ENCODE data around the gene SGK2.

SGK2 gene

GRCh38 chr20:43525021-43525420 lies 33.8 kb upstream of the SGK2 start:
- Histone ChIP-seq H3K9me3 (ENCODE audit: low read depth, low read length) (no peaks in the 10 kb centered on the region), H3K27ac (no peak overlapping the region), H3K9ac (ENCODE audit: insufficient read length) (no peak overlapping the region), H3K4me3 (no peak overlapping the region), H3K36me3 (ENCODE audit: insufficient read depth, low read length) (no peaks in the 10 kb centered on the region)
- no peak for DNase-seq (ENCODE audit: low read depth, low spot score)
- no peak for TF ChIP-seq POLR2AphosphoS5 (IDR thresholded peaks at IDR 0.05; ENCODE audit: borderline replicate concordance, low read depth, low read length)
- TF ChIP-seq EZH2 (IDR thresholded peaks at IDR 0.05): no peak
- no peak for TF ChIP-seq FOXP2 (optimal IDR thresholded peaks at IDR 0.05; ENCODE audit: control extremely low read depth, extremely low read length, insufficient read depth)

GRCh38 chr20:43528258-43528875 lies 30.5 kb upstream of the SGK2 start:
- H3K36me3 ChIP-seq (ENCODE audit: insufficient read depth, low read length): no peaks in the 10 kb centered on the region

GRCh38 chr20:43529051-43529450 lies 29.8 kb upstream of the SGK2 start:
- TF ChIP-seq FOXP2 (optimal IDR thresholded peaks at IDR 0.05; ENCODE audit: control extremely low read depth, extremely low read length, insufficient read depth): no peak
- Histone ChIP-seq H3K4me3 (no peak overlapping the region), H3K36me3 (ENCODE audit: insufficient read depth, low read length) (no peaks in the 10 kb centered on the region), H3K27ac (no peak overlapping the region), H3K9me3 (ENCODE audit: low read depth, low read length) (no peaks in the 10 kb centered on the region), H3K9ac (ENCODE audit: insufficient read length) (no peak overlapping the region)
- DNase-seq (ENCODE audit: low read depth, low spot score): no peak

More at GRCh38 chr20:43528258-43528875, 30.5 kb upstream of the SGK2 start:
- H3K27ac ChIP-seq: no peak overlapping the region
- TF ChIP-seq POLR2AphosphoS5 (IDR thresholded peaks at IDR 0.05; ENCODE audit: borderline replicate concordance, low read depth, low read length): no peak
- no peak for TF ChIP-seq FOXP2 (optimal IDR thresholded peaks at IDR 0.05; ENCODE audit: control extremely low read depth, extremely low read length, insufficient read depth)
- TF ChIP-seq EZH2 (IDR thresholded peaks at IDR 0.05): no peak
- H3K9ac ChIP-seq (ENCODE audit: insufficient read length): no peak overlapping the region
- H3K4me3 ChIP-seq: no peak overlapping the region
- DNase-seq (ENCODE audit: low read depth, low spot score): no peak
- H3K9me3 ChIP-seq (ENCODE audit: low read depth, low read length): no peaks in the 10 kb centered on the region

GRCh38 chr20:43529457-43530153 lies 29.2 kb upstream of the SGK2 start:
- no peak for DNase-seq (ENCODE audit: low read depth, low spot score)
- TF ChIP-seq EZH2 (IDR thresholded peaks at IDR 0.05) (no peak), FOXP2 (optimal IDR thresholded peaks at IDR 0.05; ENCODE audit: control extremely low read depth, extremely low read length, insufficient read depth) (no peak), POLR2AphosphoS5 (IDR thresholded peaks at IDR 0.05; ENCODE audit: borderline replicate concordance, low read depth, low read length) (no peak)

GRCh38 chr20:43530321-43531090 lies 28.3 kb upstream of the SGK2 start:
- Histone ChIP-seq H3K36me3 (ENCODE audit: insufficient read depth, low read length) (no peaks in the 10 kb centered on the region), H3K27ac (no peak overlapping the region), H3K4me3 (no peak overlapping the region), H3K9me3 (ENCODE audit: low read depth, low read length) (no peaks in the 10 kb centered on the region), H3K9ac (ENCODE audit: insufficient read length) (no peak overlapping the region)
- no peak for DNase-seq (ENCODE audit: low read depth, low spot score)
- no peak for TF ChIP-seq FOXP2 (optimal IDR thresholded peaks at IDR 0.05; ENCODE audit: control extremely low read depth, extremely low read length, insufficient read depth)
- TF ChIP-seq EZH2 (IDR thresholded peaks at IDR 0.05): no peak
- TF ChIP-seq POLR2AphosphoS5 (IDR thresholded peaks at IDR 0.05; ENCODE audit: borderline replicate concordance, low read depth, low read length): no peak

More at GRCh38 chr20:43529457-43530153, 29.2 kb upstream of the SGK2 start:
- H3K9me3 ChIP-seq (ENCODE audit: low read depth, low read length): no peaks in the 10 kb centered on the region
- H3K27ac ChIP-seq: no peak overlapping the region
- no peak overlapping the region for H3K4me3 ChIP-seq
- H3K36me3 ChIP-seq (ENCODE audit: insufficient read depth, low read length): no peaks in the 10 kb centered on the region
- no peak overlapping the region for H3K9ac ChIP-seq (ENCODE audit: insufficient read length)

GRCh38 chr20:43531091-43531443 lies 27.8 kb upstream of the SGK2 start:
- Histone ChIP-seq H3K9me3 (ENCODE audit: low read depth, low read length) (no peaks in the 10 kb centered on the region), H3K36me3 (ENCODE audit: insufficient read depth, low read length) (no peaks in the 10 kb centered on the region), H3K27ac (no peak overlapping the region), H3K4me3 (no peak overlapping the region), H3K9ac (ENCODE audit: insufficient read length) (no peak overlapping the region)
- TF ChIP-seq FOXP2 (optimal IDR thresholded peaks at IDR 0.05; ENCODE audit: control extremely low read depth, extremely low read length, insufficient read depth) (no peak), EZH2 (IDR thresholded peaks at IDR 0.05) (no peak), POLR2AphosphoS5 (IDR thresholded peaks at IDR 0.05; ENCODE audit: borderline replicate concordance, low read depth, low read length) (no peak)
- DNase-seq (ENCODE audit: low read depth, low spot score): no peak

- Histone ChIP-seq H3K36me3 (ENCODE audit: insufficient read depth, low read length) (no peaks in the 10 kb centered on the region), H3K27ac (no peak overlapping the region), H3K4me3 (no peak overlapping the region), H3K9ac (ENCODE audit: insufficient read length) (no peak overlapping the region), H3K9me3 (ENCODE audit: low read depth, low read length) (no peaks in the 10 kb centered on the region)
- TF ChIP-seq EZH2 (IDR thresholded peaks at IDR 0.05): no peak
- TF ChIP-seq POLR2AphosphoS5 (IDR thresholded peaks at IDR 0.05; ENCODE audit: borderline replicate concordance, low read depth, low read length): no peak
- no peak for TF ChIP-seq FOXP2 (optimal IDR thresholded peaks at IDR 0.05; ENCODE audit: control extremely low read depth, extremely low read length, insufficient read depth)
- DNase-seq (ENCODE audit: low read depth, low spot score): no peak
Observed at GRCh38 chr20:43532416-43533055, 26.3 kb upstream of the SGK2 start.

- no peak overlapping the region for H3K27ac ChIP-seq
- no peak for DNase-seq (ENCODE audit: low read depth, low spot score)
- no peak for TF ChIP-seq EZH2 (IDR thresholded peaks at IDR 0.05)
- TF ChIP-seq POLR2AphosphoS5 (IDR thresholded peaks at IDR 0.05; ENCODE audit: borderline replicate concordance, low read depth, low read length): no peak
- no peak for TF ChIP-seq FOXP2 (optimal IDR thresholded peaks at IDR 0.05; ENCODE audit: control extremely low read depth, extremely low read length, insufficient read depth)
- no peak overlapping the region for H3K9ac ChIP-seq (ENCODE audit: insufficient read length)
- no peak overlapping the region for H3K4me3 ChIP-seq
- no peaks in the 10 kb centered on the region for H3K9me3 ChIP-seq (ENCODE audit: low read depth, low read length)
- no peaks in the 10 kb centered on the region for H3K36me3 ChIP-seq (ENCODE audit: insufficient read depth, low read length)
Observed at GRCh38 chr20:43533060-43533459, 25.8 kb upstream of the SGK2 start.
